HTR-8/SVneo (cell line): ENCODE data around the gene CD209.
A peak's percentile ranks its signal among the peaks of the same experiment; 100 is the strongest.
"Not testable (repeated sequence)": the region's sequence is repeated elsewhere in the genome, so short reads cannot be mapped to it uniquely, and the experiment has no call there.

Experiments
- DNase-seq: peaks from one replicate; pipeline ENCODE4 v3.0.0; 2011; ENCODE audit warnings: low spot score, mixed read lengths; ENCODE audit not compliant: insufficient read length
- FAIRE-seq: peaks from 2 replicates; lab custom pipeline; 2011; peaks lifted over from hg19 to GRCh38; lab: Jason Lieb, UNC

The CD209 gene, protein sequence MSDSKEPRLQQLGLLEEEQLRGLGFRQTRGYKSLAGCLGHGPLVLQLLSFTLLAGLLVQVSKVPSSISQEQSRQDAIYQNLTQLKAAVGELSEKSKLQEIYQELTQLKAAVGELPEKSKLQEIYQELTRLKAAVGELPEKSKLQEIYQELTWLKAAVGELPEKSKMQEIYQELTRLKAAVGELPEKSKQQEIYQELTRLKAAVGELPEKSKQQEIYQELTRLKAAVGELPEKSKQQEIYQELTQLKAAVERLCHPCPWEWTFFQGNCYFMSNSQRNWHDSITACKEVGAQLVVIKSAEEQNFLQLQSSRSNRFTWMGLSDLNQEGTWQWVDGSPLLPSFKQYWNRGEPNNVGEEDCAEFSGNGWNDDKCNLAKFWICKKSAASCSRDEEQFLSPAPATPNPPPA

DNA sequence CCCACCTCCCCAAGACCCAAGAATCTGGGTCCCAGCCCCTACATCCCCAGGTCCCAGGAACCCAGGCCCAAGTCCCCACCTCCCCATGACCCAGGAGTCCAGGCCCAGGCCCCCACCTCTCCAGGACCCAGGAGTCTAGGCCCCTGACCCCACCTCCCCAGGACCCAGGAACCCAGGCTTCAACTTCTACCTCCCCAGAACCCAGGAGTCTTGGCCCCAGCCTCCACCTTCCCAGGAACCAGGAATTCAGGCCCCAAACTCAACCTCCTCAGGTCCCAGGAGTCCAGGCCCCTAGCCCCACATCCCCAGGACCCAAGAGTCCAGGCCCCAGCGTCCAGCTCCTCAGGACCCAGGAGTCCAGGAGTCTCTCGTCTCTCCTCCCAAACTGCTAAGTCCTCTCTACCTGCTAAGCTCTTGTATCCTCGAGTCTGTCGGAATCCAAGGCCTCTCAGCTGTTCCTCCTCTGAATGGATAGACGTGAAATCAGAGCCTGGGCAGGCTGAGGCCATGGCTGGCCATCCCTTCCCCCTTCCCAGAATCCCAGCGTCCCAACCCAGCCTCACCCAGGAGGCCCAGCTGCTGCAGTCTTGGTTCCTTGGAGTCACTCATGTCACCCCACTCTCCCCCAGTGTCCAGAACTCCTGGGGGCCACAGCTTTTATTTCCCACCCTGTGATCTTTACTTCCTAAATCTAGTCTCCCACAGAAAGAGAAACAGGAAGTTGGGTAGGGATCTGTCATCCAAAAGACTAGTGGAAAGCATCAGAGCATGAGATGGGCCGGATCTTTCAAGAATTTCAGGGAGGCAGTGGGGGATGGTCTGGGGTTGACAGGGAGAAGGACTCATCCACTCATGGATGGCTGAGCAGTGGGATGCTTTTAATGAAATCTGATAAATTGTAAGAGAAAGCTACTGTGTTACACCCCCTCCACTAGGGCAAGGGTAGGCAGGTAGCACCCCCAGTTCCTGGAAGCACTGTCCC, at the start of gene CD209:
CD209 (minus strand) TSS at position 632 of the 982 bp plus-strand sequence; CDS start at position 609, 23 bp downstream.
- no peak for DNase-seq
- FAIRE-seq: no peak

DNA sequence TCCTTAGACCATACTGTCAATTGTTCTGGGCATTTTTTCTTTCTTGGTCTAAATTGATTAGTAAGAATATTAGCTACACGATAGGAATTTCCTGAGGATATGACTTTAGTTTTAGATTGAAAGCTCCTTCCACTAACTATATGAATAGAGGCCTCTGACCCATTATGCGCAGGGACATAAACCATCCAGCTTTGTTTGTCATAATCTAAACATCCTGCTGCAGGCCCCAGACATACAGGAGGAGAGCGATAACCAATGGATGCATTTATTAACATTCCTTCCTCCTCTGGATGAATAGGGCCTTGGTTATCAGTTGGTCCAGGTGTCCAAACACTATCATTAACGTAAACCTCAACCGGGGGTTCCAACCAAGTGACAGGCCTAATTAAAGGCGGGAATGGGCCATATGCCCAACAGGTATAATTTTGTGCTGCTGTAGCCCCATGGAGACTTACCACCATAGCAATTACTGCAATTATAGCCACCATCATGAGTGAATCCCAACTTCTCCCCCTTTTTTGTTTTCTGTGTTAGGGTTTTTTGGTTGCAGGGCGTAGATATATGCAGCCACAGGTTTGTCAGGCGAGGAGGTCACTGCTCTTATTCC, 48.3 kb upstream of the CD209 start:
- DNase-seq (no peak), FAIRE-seq (no peak)

- FAIRE-seq: no peak
- no peak for DNase-seq
Measured at GRCh38 chr19:7793493-7793892, 46.2 kb upstream of the CD209 start.

- DNase-seq, FAIRE-seq: not testable (repeated sequence)
Measured at GRCh38 chr19:7792701-7793100, 45.4 kb upstream of the CD209 start.

- no peak for DNase-seq
- no peak for FAIRE-seq
Measured at GRCh38 chr19:7792281-7792680, 44.9 kb upstream of the CD209 start.

GRCh38 chr19:7790416-7790815, 43.1 kb upstream of the CD209 start:
- DNase-seq (no peak), FAIRE-seq (no peak)

DNA sequence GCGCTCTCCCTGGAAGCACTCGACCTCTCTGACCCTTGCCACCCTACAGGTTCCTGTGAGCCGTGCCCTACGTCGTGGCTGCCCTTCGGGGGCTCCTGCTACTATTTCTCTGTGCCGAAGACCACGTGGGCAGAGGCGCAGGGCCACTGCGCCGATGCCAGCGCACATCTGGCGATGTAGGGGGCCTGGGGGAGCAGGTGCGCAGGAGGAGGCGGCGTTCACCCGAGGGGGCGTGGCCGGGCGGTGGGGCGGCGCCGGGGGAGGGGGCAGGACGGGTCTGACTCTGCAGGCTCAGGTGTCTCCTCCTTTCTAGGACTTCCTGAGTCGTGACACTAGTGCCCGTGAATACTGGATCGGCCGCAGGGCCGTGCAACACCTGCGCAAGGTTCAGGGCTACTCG, 42.1 kb upstream of the CD209 start:
- DNase-seq (no peak), FAIRE-seq (no peak)

GRCh38 chr19:7788933-7789323, 41.6 kb upstream of the CD209 start:
- DNase-seq (no peak), FAIRE-seq (no peak)

GRCh38 chr19:7788178-7788932, 41.0 kb upstream of the CD209 start:
- no peak for FAIRE-seq
- DNase-seq: no peak

DNA sequence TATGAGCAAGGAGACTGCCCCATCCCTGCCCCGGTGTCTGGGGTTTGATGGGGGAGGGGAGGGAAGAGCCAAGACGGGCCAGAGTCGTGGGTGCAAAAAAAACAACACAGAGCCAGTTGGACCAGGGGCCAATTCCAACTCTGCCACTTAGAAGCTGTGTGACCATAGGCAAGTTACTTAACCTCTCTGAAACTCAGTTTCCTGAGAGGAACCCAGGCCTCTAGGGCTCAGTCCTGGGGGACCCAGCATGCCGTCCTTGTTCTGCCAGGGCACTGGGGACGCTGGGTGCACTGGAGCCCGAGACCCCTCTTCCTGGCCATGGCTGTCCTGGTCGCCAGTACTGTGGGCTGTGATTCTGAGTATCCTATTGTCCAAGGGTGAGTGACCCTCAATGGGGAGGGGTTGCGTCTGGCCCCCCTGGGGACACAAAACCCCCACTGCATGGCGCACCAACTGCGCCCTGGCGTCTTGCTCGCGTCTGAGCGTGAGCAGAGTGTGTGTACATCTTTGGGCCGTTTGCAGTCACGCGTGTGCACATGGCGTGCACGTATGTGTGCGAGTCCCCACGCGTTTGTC, 40.4 kb upstream of the CD209 start:
- FAIRE-seq: no peak

GRCh38 chr19:7787141-7787540, 39.8 kb upstream of the CD209 start:
- FAIRE-seq: no peak
- DNase-seq: no peak

More for the DNA sequence above, 40.4 kb upstream of the CD209 start:
- DNase-seq: no peak

DNA sequence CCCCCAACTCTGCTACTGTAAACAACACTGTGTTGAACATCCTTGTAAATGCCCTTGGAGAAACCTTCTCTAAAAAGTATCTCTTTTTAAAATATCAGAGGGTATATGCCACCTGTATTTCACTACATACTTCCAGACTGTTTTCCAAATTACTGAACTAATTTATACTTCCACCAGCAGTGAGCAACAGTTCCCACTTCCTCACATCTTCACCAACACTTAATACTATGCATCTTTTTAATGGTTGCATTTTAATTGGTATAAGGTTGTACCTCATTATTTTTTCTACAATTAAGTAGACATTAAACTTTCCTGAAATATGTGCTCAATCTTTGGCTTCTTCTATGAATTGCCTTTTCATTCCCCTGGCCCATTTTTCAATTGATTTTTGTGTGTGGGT, 37.5 kb upstream of the CD209 start:
- DNase-seq (no peak), FAIRE-seq (no peak)

DNA sequence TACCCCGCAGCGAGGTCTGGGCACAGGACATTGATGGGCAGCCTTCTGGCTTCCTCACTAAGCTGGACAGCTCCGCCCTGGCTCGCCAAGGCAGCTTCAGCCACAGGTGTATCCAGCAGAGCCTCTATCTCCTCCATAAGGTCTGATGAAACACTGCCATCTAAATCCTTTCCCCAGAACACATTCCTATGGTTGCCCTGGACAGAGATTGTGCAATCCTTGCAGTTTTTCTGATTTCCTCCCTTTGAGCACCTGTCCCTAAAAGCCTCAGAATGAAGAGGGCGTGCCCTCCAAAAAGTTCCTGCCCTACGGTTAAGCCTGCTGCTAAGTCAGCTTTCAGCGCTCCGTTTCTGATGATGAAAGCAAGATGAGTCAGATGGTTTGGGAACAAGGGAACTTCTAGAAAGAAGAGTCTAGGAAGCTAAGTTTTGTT, 36.7 kb upstream of the CD209 start:
- no peak for FAIRE-seq
- peak; percentile 30 for DNase-seq

- FAIRE-seq (no peak), DNase-seq (no peak)
Measured at GRCh38 chr19:7781157-7781556, 33.8 kb upstream of the CD209 start.

DNA sequence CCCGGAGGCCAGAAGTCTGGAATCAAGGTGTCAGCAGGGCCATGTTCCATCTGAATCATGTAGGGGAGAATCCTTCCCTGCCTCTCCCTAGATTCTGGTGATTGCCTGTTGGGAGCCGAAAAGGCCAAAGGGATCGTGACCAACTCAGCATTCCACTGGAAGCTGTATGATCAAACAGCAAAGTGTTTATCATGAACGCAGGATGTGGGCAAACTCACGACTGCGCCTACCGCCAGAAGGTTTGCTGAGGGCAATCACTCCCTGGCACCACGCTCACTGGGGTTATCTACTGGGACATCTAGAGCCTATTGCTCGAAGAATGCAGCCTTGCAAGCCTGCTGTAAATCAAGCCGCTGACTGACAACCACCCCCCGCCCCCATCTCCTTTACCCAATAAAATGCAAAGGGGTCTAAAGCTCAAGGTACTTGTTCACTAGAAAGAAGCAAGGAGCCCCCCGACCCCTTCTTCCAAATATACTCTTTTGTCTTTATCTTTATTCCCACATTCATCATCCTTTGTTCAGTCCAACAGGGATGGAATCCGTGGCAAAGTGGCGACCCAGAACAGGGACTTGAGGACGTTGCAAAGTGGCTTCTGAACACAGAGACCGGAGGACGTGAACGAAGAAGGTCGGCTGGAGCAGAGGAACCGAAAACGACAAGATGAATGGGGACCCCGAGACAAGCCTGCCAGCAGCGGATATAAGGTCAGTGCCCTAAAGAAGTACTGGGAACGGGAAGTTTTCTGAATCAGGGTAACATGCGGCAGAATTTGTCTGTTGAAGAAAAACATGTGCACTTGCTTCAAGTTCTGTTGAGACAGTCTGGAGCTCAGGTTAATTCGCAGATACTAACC, 32.5 kb upstream of the CD209 start:
- no peak for DNase-seq
- FAIRE-seq: no peak

- DNase-seq (no peak), FAIRE-seq (no peak)
Measured at GRCh38 chr19:7778081-7778480, 30.7 kb upstream of the CD209 start.

GRCh38 chr19:7775761-7776160, 28.4 kb upstream of the CD209 start:
- FAIRE-seq (no peak), DNase-seq (no peak)

DNA sequence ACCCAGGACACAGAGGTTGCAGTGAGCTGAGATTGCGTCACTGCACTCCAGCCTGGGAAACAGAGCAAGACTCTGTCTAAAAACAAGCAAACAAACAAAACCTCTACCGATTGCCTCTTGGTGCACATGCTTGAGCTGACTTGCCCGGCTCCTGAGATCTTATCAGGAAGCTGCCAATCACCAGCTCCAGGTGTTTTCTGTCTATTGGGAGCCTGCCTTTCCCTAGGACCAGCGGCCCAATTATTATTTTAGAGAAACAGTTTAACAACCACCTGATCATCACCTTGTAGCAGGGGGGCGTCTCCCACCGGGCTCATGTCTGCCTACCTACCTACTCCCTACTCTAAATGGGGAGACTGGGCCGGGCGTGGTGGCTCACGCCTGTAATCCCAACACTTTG, 26.5 kb upstream of the CD209 start:
- DNase-seq (no peak), FAIRE-seq (no peak)
